ENCODE measurements around the gene PHF2.

Gene PHF2

DNA sequence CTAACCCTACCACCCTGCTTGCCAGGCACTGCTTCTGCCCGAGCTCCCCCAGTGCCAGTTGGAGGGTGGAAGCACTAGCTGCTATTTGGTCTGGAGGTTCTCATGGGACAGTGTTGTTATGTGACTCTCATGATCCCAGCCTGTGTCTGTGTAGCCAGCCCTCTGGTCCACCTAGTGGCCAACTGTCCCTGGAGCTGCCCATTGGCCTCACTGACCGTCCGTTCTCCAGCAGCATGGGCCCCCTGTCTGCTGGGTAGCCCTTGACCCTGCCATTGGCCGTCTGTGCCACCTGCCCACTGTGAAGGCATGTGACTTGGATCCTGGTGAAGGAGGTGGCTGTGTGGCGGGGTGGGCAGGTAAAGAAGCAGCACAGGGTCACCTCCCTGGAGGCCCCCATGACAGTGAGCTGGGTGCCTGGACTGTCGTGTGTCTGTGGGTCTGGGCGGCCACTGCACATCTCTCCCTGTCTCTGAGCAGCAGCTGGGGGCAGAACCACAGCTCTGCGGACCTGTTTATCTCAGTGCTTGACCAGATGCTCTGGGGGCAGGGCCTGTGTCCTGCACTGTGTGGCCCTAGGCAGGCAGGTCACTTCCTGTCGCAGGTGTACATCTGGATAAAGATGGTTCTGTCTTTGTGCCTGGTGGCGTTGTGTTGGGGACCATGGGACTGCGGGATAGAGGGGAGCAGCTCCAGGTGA is 11.4 kb downstream of the PHF2 start:
- Histone ChIP-seq H3K27ac (ENCODE audit: extremely low read depth, low read depth, low read length) (no peak overlapping the region), H3K4me1 (ENCODE audit: control insufficient read depth, insufficient read depth, low read length) (no peaks in the 10 kb centered on the region), H3K9me3 (ENCODE audit: control insufficient read depth, insufficient read depth, low read depth, low read length) (no peaks in the 10 kb centered on the region), H3K4me3 (ENCODE audit: low read depth, low read length) (no peak overlapping the region), H3K36me3 (ENCODE audit: control insufficient read depth in 2 of 2, insufficient read depth in 1 of 2, low read length in 2 of 2) (no peaks in the 10 kb centered on the region)
- TF ChIP-seq SETDB1 (IDR thresholded peaks at IDR 0.05; ENCODE audit: insufficient read length, low read length) (no peak), ZBTB49 (tag by site-specific recombination; IDR thresholded peaks at IDR 0.05; ENCODE audit: low read depth) (no peak), ZNF530 (tag by site-specific recombination; IDR thresholded peaks at IDR 0.05; ENCODE audit: low read depth) (no peak), ZNF311 (tag by site-specific recombination; IDR thresholded peaks at IDR 0.05; ENCODE audit: borderline replicate concordance) (no peak), ZNF223 (tag by site-specific recombination; IDR thresholded peaks at IDR 0.05) (no peak), ZBTB26 (tag by site-specific recombination; optimal IDR thresholded peaks at IDR 0.05) (no peak), KLF7 (tag by site-specific recombination; IDR thresholded peaks at IDR 0.05; ENCODE audit: borderline replicate concordance) (no peak), PRDM1 (tag by site-specific recombination; IDR thresholded peaks at IDR 0.05) (no peak), ZNF514 (tag by site-specific recombination; IDR thresholded peaks at IDR 0.05) (no peak), ZBTB44 (tag by site-specific recombination; IDR thresholded peaks at IDR 0.05) (no peak), ZNF24 (tag by site-specific recombination; IDR thresholded peaks at IDR 0.05) (no peak)
- POLR2A ChIA-PET, result interaction anchor here (1.3 to 1.6 kb wide), 2 partner anchors 9 to 22 kb away, joined by 3 to 5 read pairs; no protein-coding TSS in a partner anchor
- CTCF ChIA-PET, result interaction anchor here (0.6 to 0.7 kb wide), 2 partner anchors 40 to 451 kb away, joined by 3 to 4 read pairs; no protein-coding TSS in a partner anchor

DNA sequence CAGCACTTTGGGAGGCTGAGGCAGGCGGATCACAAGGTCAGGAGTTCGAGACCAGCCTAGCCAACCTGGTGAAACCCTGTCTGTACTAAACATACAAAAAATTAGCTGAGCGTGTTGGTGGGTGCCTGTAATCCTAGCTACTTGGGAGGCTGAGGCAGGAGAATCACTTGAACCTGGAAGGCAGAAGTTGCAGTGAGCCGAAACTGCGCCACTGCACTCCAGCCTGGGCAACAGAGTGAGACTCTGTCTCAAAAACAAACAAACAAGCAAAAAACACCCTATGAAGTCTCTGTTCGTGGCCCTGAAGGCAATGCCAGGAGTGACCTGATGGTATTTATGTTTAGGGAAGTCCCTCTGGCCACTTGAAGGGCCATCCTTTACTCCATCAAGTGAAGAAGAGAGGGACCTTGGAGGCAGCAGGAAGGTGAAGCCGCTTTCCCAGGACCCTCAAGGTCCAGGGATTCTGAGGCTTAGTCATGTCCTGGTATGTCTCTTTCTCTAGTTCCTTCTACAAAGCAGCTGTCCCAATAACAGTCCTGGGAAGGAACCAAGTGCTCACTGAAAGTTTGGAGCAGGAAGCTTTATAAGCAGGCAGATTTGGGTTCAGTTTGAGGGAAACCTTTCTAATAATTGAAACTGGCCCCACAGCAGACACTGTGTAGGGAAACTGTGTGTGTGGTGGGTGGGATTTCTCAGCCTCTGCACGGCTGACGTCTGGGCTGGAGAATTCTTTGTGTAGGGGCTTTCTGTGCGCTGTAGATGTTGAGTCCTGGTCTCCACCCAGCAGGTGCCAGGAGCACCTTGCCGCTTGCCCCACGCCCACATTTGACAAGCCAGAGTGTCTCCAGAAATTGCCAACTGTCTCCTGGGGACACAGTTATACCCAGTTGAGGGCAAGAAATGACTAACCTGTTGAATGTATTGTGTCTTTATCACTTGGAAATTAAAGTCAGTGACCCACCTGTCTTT is 12.5 kb downstream of the PHF2 start:
- Histone ChIP-seq H3K9me3 (ENCODE audit: control insufficient read depth, insufficient read depth, low read depth, low read length) (no peaks in the 10 kb centered on the region), H3K4me1 (ENCODE audit: control insufficient read depth, insufficient read depth, low read length) (0 out of 2 replicates have a peak, but pooled peaks cover 3% of the 10 kb centered on the region), H3K36me3 (ENCODE audit: control insufficient read depth in 2 of 2, insufficient read depth in 1 of 2, low read length in 2 of 2) (no peaks in the 10 kb centered on the region), H3K4me3 (ENCODE audit: low read depth, low read length) (no peak overlapping the region), H3K27ac (ENCODE audit: extremely low read depth, low read depth, low read length) (no peak overlapping the region)
- ChIA-PET CTCF (interaction anchor here (0.7 kb wide), 1 partner anchor 39 kb away, joined by 3 read pairs; no protein-coding TSS in a partner anchor), POLR2A (interaction anchor here (1.6 kb wide), 1 partner anchor 10 kb away, joined by 5 read pairs; no protein-coding TSS in a partner anchor)
- TF ChIP-seq ZNF626 (tag by site-specific recombination; IDR thresholded peaks at IDR 0.05), result no peak
- peak; percentile 55; the same call in 1 of the 2 replicates for TF ChIP-seq SCRT2 (tag by site-specific recombination; IDR thresholded peaks at IDR 0.05)

DNA sequence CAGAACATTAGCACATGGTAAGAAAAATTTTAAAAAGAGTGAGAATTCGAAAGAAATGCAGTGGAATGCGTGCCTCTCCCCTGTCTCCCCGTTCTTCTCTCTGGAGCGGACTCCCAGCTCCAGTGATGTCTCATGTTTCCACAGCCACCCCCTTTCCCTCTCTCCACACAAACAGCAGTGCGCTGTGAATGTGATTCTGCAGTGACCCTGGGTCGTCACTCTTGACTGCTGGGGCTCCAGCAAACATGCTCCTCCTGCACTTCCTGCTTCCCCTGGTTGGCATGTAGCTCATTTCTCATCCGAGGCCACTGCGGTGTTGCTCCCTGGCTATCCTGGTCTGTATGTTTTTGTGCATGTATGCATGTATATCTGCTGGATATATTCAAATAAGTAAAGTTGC is 13.3 kb downstream of the PHF2 start:
- ChIA-PET POLR2A (no interaction called here), CTCF (no interaction called here)
- Histone ChIP-seq H3K4me3 (ENCODE audit: low read depth, low read length) (no peak overlapping the region), H3K36me3 (ENCODE audit: control insufficient read depth in 2 of 2, insufficient read depth in 1 of 2, low read length in 2 of 2) (no peaks in the 10 kb centered on the region), H3K27ac (ENCODE audit: extremely low read depth, low read depth, low read length) (no peak overlapping the region), H3K9me3 (ENCODE audit: control insufficient read depth, insufficient read depth, low read depth, low read length) (no peaks in the 10 kb centered on the region), H3K4me1 (ENCODE audit: control insufficient read depth, insufficient read depth, low read length) (0 out of 2 replicates have a peak, but pooled peaks cover 3% of the 10 kb centered on the region)
- TF ChIP-seq SCRT2 (tag by site-specific recombination; IDR thresholded peaks at IDR 0.05) (0 out of 2 replicates have a peak, but pooled peaks have one; percentile 2), ZNF341 (tag by site-specific recombination; IDR thresholded peaks at IDR 0.05; ENCODE audit: low read depth) (no peak)

Measured in HEK293 (cell line).